Measurements from ENCODE around the gene PTAR1. TPM values are rescaled to one million over a fixed set of nuclear protein-coding genes. Genes with fewer than 3 reads are reported as not detected.

Gene PTAR1
- polyA plus RNA-seq, 1 donor from 2014 or later = 17.7 TPM

- H3K27me3 ChIP-seq (ENCODE audit: insufficient read depth, low read depth, low read length) = no peaks in the 10 kb centered on the region
- no peaks in the 10 kb centered on the region for H3K9me3 ChIP-seq (ENCODE audit: low read length)
- H3K4me2 ChIP-seq (ENCODE audit: low read length) = no peak overlapping the region
- H3K27ac ChIP-seq (ENCODE audit: low read length) = no peak overlapping the region
- H3K4me3 ChIP-seq (ENCODE audit: low read length) = no peak overlapping the region
- H2AFZ ChIP-seq (ENCODE audit: low read depth, low read length) = no peak overlapping the region
- H3K9ac ChIP-seq (ENCODE audit: low read length) = no peak overlapping the region
- no peaks in the 10 kb centered on the region for H4K20me1 ChIP-seq (ENCODE audit: insufficient read depth)
- H3K79me2 ChIP-seq (replicated peaks; ENCODE audit: insufficient read depth, low read length) = peaks cover 55% of the 10 kb centered on the region
- no peak for TF ChIP-seq RAD21 (conservative IDR thresholded peaks at IDR 0.05)
- no peak for TF ChIP-seq POLR2AphosphoS5 (IDR thresholded peaks at IDR 0.05)
- no peak for TF ChIP-seq EZH2 (IDR thresholded peaks at IDR 0.05; ENCODE audit: borderline replicate concordance, insufficient read depth, low read length, poor library complexity, severe bottlenecking)
- TF ChIP-seq TAF1 (IDR thresholded peaks at IDR 0.05; ENCODE audit: low read depth) = no peak
- TF ChIP-seq SMC3 (conservative IDR thresholded peaks at IDR 0.05; ENCODE audit: poor library complexity) = no peak
- TF ChIP-seq MXI1 (conservative IDR thresholded peaks at IDR 0.05; ENCODE audit: poor library complexity, severe bottlenecking) = no peak
- TF ChIP-seq EP300 (conservative IDR thresholded peaks at IDR 0.05; ENCODE audit: poor library complexity, severe bottlenecking) = no peak
- TF ChIP-seq, protein P1, sequence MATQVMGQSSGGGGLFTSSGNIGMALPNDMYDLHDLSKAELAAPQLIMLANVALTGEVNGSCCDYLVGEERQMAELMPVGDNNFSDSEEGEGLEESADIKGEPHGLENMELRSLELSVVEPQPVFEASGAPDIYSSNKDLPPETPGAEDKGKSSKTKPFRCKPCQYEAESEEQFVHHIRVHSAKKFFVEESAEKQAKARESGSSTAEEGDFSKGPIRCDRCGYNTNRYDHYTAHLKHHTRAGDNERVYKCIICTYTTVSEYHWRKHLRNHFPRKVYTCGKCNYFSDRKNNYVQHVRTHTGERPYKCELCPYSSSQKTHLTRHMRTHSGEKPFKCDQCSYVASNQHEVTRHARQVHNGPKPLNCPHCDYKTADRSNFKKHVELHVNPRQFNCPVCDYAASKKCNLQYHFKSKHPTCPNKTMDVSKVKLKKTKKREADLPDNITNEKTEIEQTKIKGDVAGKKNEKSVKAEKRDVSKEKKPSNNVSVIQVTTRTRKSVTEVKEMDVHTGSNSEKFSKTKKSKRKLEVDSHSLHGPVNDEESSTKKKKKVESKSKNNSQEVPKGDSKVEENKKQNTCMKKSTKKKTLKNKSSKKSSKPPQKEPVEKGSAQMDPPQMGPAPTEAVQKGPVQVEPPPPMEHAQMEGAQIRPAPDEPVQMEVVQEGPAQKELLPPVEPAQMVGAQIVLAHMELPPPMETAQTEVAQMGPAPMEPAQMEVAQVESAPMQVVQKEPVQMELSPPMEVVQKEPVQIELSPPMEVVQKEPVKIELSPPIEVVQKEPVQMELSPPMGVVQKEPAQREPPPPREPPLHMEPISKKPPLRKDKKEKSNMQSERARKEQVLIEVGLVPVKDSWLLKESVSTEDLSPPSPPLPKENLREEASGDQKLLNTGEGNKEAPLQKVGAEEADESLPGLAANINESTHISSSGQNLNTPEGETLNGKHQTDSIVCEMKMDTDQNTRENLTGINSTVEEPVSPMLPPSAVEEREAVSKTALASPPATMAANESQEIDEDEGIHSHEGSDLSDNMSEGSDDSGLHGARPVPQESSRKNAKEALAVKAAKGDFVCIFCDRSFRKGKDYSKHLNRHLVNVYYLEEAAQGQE (IDR thresholded peaks at IDR 0.05; ENCODE audit: borderline replicate concordance) = no peak
- TF ChIP-seq, protein P2, sequence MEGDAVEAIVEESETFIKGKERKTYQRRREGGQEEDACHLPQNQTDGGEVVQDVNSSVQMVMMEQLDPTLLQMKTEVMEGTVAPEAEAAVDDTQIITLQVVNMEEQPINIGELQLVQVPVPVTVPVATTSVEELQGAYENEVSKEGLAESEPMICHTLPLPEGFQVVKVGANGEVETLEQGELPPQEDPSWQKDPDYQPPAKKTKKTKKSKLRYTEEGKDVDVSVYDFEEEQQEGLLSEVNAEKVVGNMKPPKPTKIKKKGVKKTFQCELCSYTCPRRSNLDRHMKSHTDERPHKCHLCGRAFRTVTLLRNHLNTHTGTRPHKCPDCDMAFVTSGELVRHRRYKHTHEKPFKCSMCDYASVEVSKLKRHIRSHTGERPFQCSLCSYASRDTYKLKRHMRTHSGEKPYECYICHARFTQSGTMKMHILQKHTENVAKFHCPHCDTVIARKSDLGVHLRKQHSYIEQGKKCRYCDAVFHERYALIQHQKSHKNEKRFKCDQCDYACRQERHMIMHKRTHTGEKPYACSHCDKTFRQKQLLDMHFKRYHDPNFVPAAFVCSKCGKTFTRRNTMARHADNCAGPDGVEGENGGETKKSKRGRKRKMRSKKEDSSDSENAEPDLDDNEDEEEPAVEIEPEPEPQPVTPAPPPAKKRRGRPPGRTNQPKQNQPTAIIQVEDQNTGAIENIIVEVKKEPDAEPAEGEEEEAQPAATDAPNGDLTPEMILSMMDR (IDR thresholded peaks at IDR 0.05; ENCODE audit: poor library complexity, severe bottlenecking) = no peak
- H3K36me3 ChIP-seq (ENCODE audit: insufficient read depth, low read length) = no peaks in the 10 kb centered on the region
- H3F3A ChIP-seq (ENCODE audit: insufficient read depth, low read length, poor library complexity, severe bottlenecking) = no peaks in the 10 kb centered on the region
- no peaks in the 10 kb centered on the region for H3K9me2 ChIP-seq (ENCODE audit: insufficient read depth, low read length)
Observed at GRCh38 chr9:69755205-69755604, 4.6 kb downstream of the PTAR1 start.

DNA sequence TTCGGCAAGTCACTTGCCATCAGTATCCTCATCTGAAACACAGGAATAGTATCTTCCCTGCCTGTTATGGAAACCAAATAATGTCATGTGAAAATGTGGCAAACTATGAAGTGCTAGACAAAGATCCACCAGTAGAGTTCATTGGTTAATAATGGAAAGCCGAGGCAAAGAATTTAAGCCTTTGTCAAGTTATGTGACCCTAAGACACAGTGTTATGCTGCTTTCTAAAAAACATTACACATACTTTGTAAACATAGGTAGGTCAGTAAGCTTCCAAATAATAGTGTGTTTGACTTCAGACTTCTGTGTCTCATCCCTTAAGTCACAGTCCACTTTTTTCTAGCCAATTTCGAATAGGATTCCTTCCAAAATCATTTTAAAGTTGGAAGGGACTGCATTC lies 6.0 kb downstream of the PTAR1 start:
- H3K36me3 ChIP-seq (ENCODE audit: insufficient read depth, low read length) = no peaks in the 10 kb centered on the region
- no peak overlapping the region for H3K27ac ChIP-seq (ENCODE audit: low read length)
- H3K79me2 ChIP-seq (replicated peaks; ENCODE audit: insufficient read depth, low read length) = peaks cover 55% of the 10 kb centered on the region
- H4K20me1 ChIP-seq (ENCODE audit: insufficient read depth) = no peaks in the 10 kb centered on the region
- no peak overlapping the region for H3K4me2 ChIP-seq (ENCODE audit: low read length)
- no peaks in the 10 kb centered on the region for H3K27me3 ChIP-seq (ENCODE audit: insufficient read depth, low read depth, low read length)
- no peaks in the 10 kb centered on the region for H3F3A ChIP-seq (ENCODE audit: insufficient read depth, low read length, poor library complexity, severe bottlenecking)
- no peaks in the 10 kb centered on the region for H3K9me3 ChIP-seq (ENCODE audit: low read length)
- TF ChIP-seq TAF1 (IDR thresholded peaks at IDR 0.05; ENCODE audit: low read depth) (no peak), EP300 (conservative IDR thresholded peaks at IDR 0.05; ENCODE audit: poor library complexity, severe bottlenecking) (no peak), POLR2AphosphoS5 (IDR thresholded peaks at IDR 0.05) (no peak), SMC3 (conservative IDR thresholded peaks at IDR 0.05; ENCODE audit: poor library complexity) (no peak)
- TF ChIP-seq, protein P2 (IDR thresholded peaks at IDR 0.05; ENCODE audit: poor library complexity, severe bottlenecking) = no peak
- TF ChIP-seq, protein P1 (IDR thresholded peaks at IDR 0.05; ENCODE audit: borderline replicate concordance) = no peak
- H3K9me2 ChIP-seq (ENCODE audit: insufficient read depth, low read length) = no peaks in the 10 kb centered on the region
- H2AFZ ChIP-seq (ENCODE audit: low read depth, low read length) = no peak overlapping the region
- no peak overlapping the region for H3K9ac ChIP-seq (ENCODE audit: low read length)
- no peak overlapping the region for H3K4me3 ChIP-seq (ENCODE audit: low read length)
